Activated CD4-positive, alpha-beta T cell treated with anti-CD3 and anti-CD28 coated beads for 36 hours (primary cell): ENCODE data around the gene ZNF594. TPM values are rescaled to one million over a fixed set of nuclear protein-coding genes. Genes with fewer than 3 reads are reported as not detected.
"Not testable (repeated sequence)": the region's sequence is repeated elsewhere in the genome, so short reads cannot be mapped to it uniquely, and the experiment has no call there.

ENCODE experiments used
- ATAC-seq: fragments of 200-7000 bp; cut with Tn5 transposase; one replicate; pipeline ENCODE4 v1.10.0; 2021; ENCODE audit warnings: mild to moderate bottlenecking, moderate library complexity
- CTCF ChIA-PET: fragments of 350-600 bp; sonication (Branson Sonifier 250); formaldehyde crosslinking; loops from one replicate; lab custom pipeline; 2021; ENCODE audit warnings: antibody characterized with exemption; lab: Charles Lee
- POLR2A ChIA-PET: fragments of 350-600 bp; sonication (Branson Sonifier 250); formaldehyde crosslinking; loops from one replicate; lab custom pipeline; 2021; ENCODE audit warnings: antibody characterized with exemption, inconsistent platforms; lab: Charles Lee
- DNase-seq: peaks from one replicate; pipeline ENCODE4 v3.0.0-alpha.2; 2020
- H3K27ac Mint-ChIP-seq: one replicate; pipeline ENCODE4 v1.8.0; 2021; ENCODE audit warnings: mixed read lengths
- H3K27me3 Mint-ChIP-seq: one replicate; pipeline ENCODE4 v1.8.0; 2021; ENCODE audit warnings: mixed read lengths
- H3K36me3 Mint-ChIP-seq: one replicate; pipeline ENCODE4 v1.8.0; 2021; ENCODE audit warnings: low read depth, mixed read lengths
- H3K4me1 Mint-ChIP-seq: one replicate; pipeline ENCODE4 v1.8.0; 2021; ENCODE audit warnings: mixed read lengths
- H3K4me3 Mint-ChIP-seq: one replicate; pipeline ENCODE4 v1.8.0; 2021; ENCODE audit warnings: mild to moderate bottlenecking, moderate library complexity, mixed read lengths
- H3K9me3 Mint-ChIP-seq: one replicate; pipeline ENCODE4 v1.8.0; 2021; ENCODE audit warnings: low read depth, mixed read lengths
- intact Hi-C, 2 experiments: fragments of 100-400 bp; cut with DNase I in 1 of 2; cut with micrococcal nuclease in 1 of 2; formaldehyde crosslinking; loops; one replicate each; pipeline versions ENCODE4 v1.14.2 to v1.15.1; 2022 to 2024; cut with DNase I, micrococcal nuclease
- total RNA-seq, 2 experiments: library from RNA; stranded (reverse); gene quantifications; one replicate each; pipeline ENCODE4 v1.2.3, GENCODE V29; 2021

Gene ZNF594
- total RNA-seq, 2 experiments from 2014 or later: 8.0 to 8.4 TPM

DNA sequence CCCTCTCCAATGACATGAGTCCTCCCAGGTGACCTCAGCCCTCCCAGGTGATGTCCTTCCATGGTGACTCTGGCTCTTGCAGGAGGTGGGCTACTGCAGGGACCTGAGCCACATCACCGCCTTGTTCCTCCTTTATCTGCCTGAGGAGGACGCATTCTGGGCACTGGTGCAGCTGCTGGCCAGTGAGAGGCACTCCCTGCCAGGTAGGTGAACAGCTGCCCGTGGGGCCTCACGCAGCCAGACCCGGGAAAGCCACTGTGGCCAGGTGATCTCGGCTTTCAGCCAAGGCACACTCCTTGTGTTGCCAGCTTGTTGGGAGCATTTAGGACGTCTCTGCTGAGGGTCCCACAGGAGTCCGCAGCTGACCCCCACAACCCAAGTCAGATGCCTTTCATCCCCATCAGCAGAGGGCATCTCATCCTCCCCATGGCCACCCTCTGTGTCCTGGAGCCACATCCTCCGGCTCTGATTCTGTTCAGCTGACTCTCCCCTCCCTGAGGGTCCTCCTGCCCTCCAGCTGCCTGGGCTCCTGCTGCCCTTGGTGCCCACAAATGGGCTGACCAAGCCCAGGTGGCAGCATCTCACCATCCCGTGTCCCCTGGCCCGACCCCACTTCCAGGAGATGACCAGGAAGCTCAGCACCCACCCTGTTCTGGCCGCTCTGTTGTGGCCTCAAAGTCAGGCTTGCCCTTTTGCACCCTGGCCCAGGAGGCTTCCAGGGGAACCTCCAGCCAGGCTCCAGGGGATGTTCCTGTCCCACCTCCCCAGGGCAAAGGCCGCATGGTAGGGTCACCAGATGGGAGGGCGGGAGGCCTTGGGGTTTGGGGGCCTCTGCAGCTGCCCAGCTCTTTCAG is 55.7 kb downstream of the ZNF594 start:
- DNase-seq (peak; percentile 1), ATAC-seq (no peak)
- no peak overlapping the region for H3K27ac Mint-ChIP-seq
- intact Hi-C loops: no loop called here
- POLR2A ChIA-PET: no interaction called here
- H3K4me1 Mint-ChIP-seq: no peaks in the 10 kb centered on the region
- no peaks in the 10 kb centered on the region for H3K9me3 Mint-ChIP-seq
- no peaks in the 10 kb centered on the region for H3K27me3 Mint-ChIP-seq
- CTCF ChIA-PET: no interaction called here
- H3K36me3 Mint-ChIP-seq: no peaks in the 10 kb centered on the region
- no peak overlapping the region for H3K4me3 Mint-ChIP-seq

- H3K4me3 Mint-ChIP-seq, H3K9me3 Mint-ChIP-seq, POLR2A ChIA-PET, DNase-seq, ATAC-seq, H3K4me1 Mint-ChIP-seq, H3K27me3 Mint-ChIP-seq, H3K36me3 Mint-ChIP-seq, intact Hi-C loops, H3K27ac Mint-ChIP-seq: not testable (repeated sequence)
- CTCF ChIA-PET: interaction anchor here (0.6 kb wide), 1 partner anchor 19 kb away, joined by 3 read pairs; no protein-coding TSS in a partner anchor
Measured at GRCh38 chr17:5135131-5135712, 56.4 kb downstream of the ZNF594 start.

DNA sequence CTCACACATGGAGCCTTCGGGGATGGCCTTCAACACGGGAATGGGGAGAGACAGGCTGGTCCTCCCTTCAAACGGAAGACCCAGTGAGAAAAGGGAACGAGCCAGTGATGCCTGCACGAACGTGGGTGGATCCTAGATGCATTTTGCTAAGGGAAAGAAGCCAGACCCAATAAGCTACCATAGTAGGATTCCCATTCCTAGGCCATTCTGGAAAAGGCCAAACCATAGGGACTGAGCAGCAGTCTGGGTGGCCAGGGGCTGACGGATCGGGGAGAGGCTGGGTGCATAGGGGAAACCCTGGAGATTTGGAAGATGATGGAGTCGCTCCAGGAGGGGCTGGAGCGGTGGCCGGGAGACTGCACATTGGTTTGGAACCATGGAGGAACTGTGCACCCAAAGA is 57.1 kb downstream of the ZNF594 start:
- intact Hi-C loops, POLR2A ChIA-PET, ATAC-seq, H3K4me1 Mint-ChIP-seq, DNase-seq, H3K36me3 Mint-ChIP-seq, H3K4me3 Mint-ChIP-seq, H3K27me3 Mint-ChIP-seq, H3K27ac Mint-ChIP-seq, H3K9me3 Mint-ChIP-seq: not testable (repeated sequence)
- CTCF ChIA-PET: interaction anchor here (0.6 kb wide), 2 partner anchors 20 to 139 kb away, joined by 3 to 5 read pairs; no protein-coding TSS in a partner anchor

- POLR2A ChIA-PET, H3K4me3 Mint-ChIP-seq, intact Hi-C loops, H3K27me3 Mint-ChIP-seq, H3K36me3 Mint-ChIP-seq, ATAC-seq, H3K9me3 Mint-ChIP-seq, H3K4me1 Mint-ChIP-seq, H3K27ac Mint-ChIP-seq: not testable (repeated sequence)
- CTCF ChIA-PET: interaction anchor here (0.6 kb wide), 1 partner anchor 139 kb away, joined by 5 read pairs; no protein-coding TSS in a partner anchor
- peak; percentile 0 for DNase-seq
Measured at GRCh38 chr17:5133961-5134360, 57.7 kb downstream of the ZNF594 start.

GRCh38 chr17:5133311-5133710 is 58.4 kb downstream of the ZNF594 start:
- H3K36me3 Mint-ChIP-seq: no peaks in the 10 kb centered on the region
- no peak for DNase-seq
- no peaks in the 10 kb centered on the region for H3K27me3 Mint-ChIP-seq
- H3K4me1 Mint-ChIP-seq: no peaks in the 10 kb centered on the region
- intact Hi-C loops: no loop called here
- no peak for ATAC-seq
- ChIA-PET CTCF (no interaction called here), POLR2A (no interaction called here)
- H3K9me3 Mint-ChIP-seq: no peaks in the 10 kb centered on the region
- no peak overlapping the region for H3K27ac Mint-ChIP-seq
- H3K4me3 Mint-ChIP-seq: no peak overlapping the region

- H3K4me3 Mint-ChIP-seq, CTCF ChIA-PET, H3K4me1 Mint-ChIP-seq, ATAC-seq, H3K9me3 Mint-ChIP-seq, H3K36me3 Mint-ChIP-seq, intact Hi-C loops, DNase-seq, H3K27me3 Mint-ChIP-seq, POLR2A ChIA-PET, H3K27ac Mint-ChIP-seq: not testable (repeated sequence)
Measured at GRCh38 chr17:5132503-5133225, 59.0 kb downstream of the ZNF594 start.

- H3K27me3 Mint-ChIP-seq, POLR2A ChIA-PET, H3K9me3 Mint-ChIP-seq, H3K27ac Mint-ChIP-seq, intact Hi-C loops, H3K4me3 Mint-ChIP-seq, H3K4me1 Mint-ChIP-seq, ATAC-seq, H3K36me3 Mint-ChIP-seq, CTCF ChIA-PET: not testable (repeated sequence)
- DNase-seq: peak; percentile 2
Measured at GRCh38 chr17:5131799-5132502, 59.7 kb downstream of the ZNF594 start.

DNA sequence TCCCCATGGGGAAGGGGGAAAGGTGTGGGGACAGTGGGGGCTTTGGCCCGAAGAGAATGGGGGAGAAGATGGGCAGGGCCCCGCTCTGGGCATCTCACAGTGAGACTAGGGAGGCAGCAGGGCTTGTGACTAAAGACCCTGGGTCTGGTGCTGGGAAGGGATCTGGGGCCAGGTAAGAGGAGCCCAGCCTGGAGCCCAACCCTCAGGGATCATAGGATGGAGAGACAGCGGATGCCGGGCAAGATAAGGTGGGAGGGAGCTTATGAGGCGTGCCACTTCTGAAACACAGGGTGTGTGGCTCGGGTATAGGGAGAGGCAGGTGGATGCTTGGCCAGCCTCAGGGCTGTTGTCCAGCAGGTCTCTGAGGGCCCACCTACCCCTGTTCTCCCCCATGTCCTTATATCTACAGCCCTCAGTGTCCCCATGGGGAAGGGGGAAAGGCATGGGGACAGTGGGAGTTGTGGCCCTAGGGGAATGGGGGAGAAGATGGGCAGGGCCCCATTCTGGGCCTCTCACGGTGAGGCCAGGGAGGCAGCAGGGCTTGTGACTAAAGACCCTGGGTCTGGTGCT is 60.4 kb downstream of the ZNF594 start:
- no peaks in the 10 kb centered on the region for H3K9me3 Mint-ChIP-seq
- intact Hi-C loops: no loop called here
- DNase-seq (peak; percentile 1), ATAC-seq (no peak)
- ChIA-PET CTCF (no interaction called here), POLR2A (no interaction called here)
- H3K27me3 Mint-ChIP-seq: peaks cover 6% of the 10 kb centered on the region
- H3K4me1 Mint-ChIP-seq: no peaks in the 10 kb centered on the region
- no peak overlapping the region for H3K4me3 Mint-ChIP-seq
- no peak overlapping the region for H3K27ac Mint-ChIP-seq
- no peaks in the 10 kb centered on the region for H3K36me3 Mint-ChIP-seq

DNA sequence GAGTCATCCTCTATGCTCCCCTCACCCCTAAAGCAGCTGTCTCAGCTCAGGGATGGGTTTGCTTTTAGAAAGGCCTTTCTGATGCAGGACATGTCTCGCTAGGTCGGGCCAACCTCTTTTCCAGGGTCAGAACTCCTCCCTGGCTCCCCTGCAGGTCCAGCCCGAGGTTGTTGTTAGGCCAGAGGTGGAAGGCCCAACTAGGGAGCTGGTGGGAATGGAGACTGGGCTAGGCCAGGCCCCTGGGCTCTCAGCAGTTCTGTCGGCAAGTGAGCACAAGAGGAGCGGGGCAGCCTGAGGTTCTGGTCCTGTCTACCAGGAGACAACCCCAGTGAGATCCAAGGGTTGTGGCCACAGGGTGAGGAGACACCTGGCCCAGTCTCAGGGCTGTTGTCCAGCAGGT is 61.0 kb downstream of the ZNF594 start:
- POLR2A ChIA-PET, ATAC-seq, H3K27ac Mint-ChIP-seq, CTCF ChIA-PET, H3K4me1 Mint-ChIP-seq, H3K36me3 Mint-ChIP-seq, H3K4me3 Mint-ChIP-seq, H3K27me3 Mint-ChIP-seq, H3K9me3 Mint-ChIP-seq, intact Hi-C loops: not testable (repeated sequence)
- DNase-seq: peak; percentile 2

DNA sequence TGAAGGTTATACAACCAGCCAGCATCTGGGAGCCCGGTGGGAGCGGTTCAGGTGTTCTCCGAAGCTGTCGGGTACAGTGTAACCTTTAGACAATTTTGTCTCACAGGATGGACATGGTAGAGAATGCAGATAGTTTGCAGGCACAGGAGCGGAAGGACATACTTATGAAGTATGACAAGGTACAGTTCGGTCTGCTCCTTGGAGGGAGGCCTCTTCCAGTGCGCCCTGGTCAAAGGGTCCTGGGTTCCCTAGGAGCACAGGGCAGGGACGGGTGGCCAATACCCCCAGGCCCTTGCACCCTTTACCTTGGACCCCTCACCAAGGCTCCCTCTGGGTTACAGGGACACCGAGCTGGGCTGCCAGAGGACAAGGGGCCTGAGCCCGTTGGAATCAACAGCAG is 61.4 kb downstream of the ZNF594 start:
- POLR2A ChIA-PET: not testable (repeated sequence)

GRCh38 chr17:5129770-5130169 is 61.9 kb downstream of the ZNF594 start:
- POLR2A ChIA-PET, ATAC-seq: not testable (repeated sequence)

More for the DNA sequence above, 61.4 kb downstream of the ZNF594 start:
- intact Hi-C loops, H3K27me3 Mint-ChIP-seq, H3K36me3 Mint-ChIP-seq, DNase-seq, ATAC-seq, H3K9me3 Mint-ChIP-seq, H3K4me3 Mint-ChIP-seq, H3K4me1 Mint-ChIP-seq, H3K27ac Mint-ChIP-seq: not testable (repeated sequence)
- CTCF ChIA-PET: interaction anchor here (0.5 kb wide), 1 partner anchor 160 kb away, joined by 3 read pairs; no protein-coding TSS in a partner anchor

More at GRCh38 chr17:5129770-5130169, 61.9 kb downstream of the ZNF594 start:
- DNase-seq, H3K27ac Mint-ChIP-seq, intact Hi-C loops, H3K36me3 Mint-ChIP-seq, H3K4me3 Mint-ChIP-seq, H3K9me3 Mint-ChIP-seq, H3K4me1 Mint-ChIP-seq: not testable (repeated sequence)
- CTCF ChIA-PET: interaction anchor here (0.5 kb wide), 1 partner anchor 160 kb away, joined by 3 read pairs; no protein-coding TSS in a partner anchor
- H3K27me3 Mint-ChIP-seq: peaks cover 11% of the 10 kb centered on the region
